Renal cortex interstitium (tissue), 11 donors: ENCODE data around the gene CDCA4. TPM values are rescaled to one million over a fixed set of nuclear protein-coding genes. Genes with fewer than 3 reads are reported as not detected.
A peak's percentile ranks its signal among the peaks of the same experiment; 100 is the strongest.

Experiments
- DNase-seq, 11 donors: peaks; one replicate each; pipeline ENCODE4 v3.0.0-alpha.2; 2013; ENCODE audit warnings: low read depth in 9 of 11, low spot score in 4 of 11; ENCODE audit errors: extremely low read depth in 1 of 11
- polyA plus RNA-seq, 3 donors: library from polyadenylated mRNA; unstranded; fragments of 120-200 nt; gene quantifications; one replicate each; pipeline ENCODE4 v1.2.1, GENCODE V29; 2013; ENCODE audit not compliant: insufficient read length in 3 of 3

Gene CDCA4
- polyA plus RNA-seq, 3 donors: 18.3 to 26.7 (median 19.3) TPM

DNA sequence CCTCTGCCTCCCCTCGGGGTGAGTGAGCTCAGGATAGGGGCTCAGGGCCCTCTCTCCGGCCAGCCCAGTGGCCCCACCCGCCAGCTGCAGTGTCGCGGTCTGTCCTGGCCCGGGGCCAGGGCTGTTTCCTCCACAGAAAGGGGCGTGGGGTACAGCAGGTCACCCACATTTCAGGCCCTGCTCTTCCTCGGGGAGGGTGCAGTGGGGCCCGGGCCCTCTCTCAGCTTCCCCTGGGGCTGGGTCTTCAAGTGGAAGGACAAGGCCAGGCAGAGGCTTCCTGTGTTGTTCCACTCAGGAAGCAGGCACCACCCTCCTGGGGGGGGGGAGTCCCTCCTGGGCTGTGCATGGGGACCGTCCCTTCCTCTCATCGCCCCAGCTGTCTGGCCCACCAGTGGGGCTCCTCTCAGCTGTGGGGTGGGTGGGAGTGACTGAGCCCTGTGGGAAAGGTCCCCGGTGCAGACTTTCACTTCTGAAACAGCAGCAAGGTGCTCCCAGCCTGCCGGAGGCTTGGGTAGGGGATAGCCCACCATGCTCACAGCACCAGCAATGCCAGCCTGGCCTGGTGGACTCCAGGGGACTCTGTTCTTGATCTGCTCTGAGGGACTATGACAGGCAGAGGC lies 40.7 kb upstream of the CDCA4 start:
- no peak for DNase-seq

- DNase-seq: no peak
Observed at GRCh38 chr14:105060751-105061427, 40.0 kb upstream of the CDCA4 start.

DNA sequence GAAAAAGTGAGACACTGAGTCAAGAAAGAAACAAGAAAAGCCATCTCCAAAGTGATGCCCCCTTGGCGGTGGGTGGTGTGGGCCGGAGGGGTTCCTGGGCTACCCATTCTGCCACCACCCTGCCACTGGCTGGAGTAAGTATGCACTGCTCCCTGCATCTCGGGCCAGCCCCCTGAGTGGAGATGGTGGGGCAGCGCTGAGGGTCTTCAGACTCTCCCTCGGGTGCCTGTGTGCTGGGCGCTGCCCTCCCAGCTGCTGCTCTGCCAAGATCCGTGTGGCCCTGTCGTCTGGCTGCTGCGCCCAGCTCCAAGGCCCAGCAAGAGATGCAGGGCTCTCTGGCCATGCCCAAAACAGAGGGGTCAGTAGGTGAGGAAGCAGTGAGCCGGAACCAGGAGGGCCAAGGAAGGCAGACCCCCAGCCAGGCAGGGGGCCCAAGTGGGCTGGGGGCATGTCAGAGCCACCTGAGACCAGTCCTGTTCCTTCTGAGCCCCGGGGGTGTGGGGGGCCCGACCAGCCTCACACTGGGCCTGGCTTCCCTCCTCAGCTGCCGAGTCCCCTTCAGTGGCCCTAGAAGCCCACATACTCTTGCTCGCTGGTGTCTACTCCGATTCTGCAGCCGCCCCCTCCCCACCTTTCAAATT lies 39.2 kb upstream of the CDCA4 start:
- DNase-seq: no peak

DNA sequence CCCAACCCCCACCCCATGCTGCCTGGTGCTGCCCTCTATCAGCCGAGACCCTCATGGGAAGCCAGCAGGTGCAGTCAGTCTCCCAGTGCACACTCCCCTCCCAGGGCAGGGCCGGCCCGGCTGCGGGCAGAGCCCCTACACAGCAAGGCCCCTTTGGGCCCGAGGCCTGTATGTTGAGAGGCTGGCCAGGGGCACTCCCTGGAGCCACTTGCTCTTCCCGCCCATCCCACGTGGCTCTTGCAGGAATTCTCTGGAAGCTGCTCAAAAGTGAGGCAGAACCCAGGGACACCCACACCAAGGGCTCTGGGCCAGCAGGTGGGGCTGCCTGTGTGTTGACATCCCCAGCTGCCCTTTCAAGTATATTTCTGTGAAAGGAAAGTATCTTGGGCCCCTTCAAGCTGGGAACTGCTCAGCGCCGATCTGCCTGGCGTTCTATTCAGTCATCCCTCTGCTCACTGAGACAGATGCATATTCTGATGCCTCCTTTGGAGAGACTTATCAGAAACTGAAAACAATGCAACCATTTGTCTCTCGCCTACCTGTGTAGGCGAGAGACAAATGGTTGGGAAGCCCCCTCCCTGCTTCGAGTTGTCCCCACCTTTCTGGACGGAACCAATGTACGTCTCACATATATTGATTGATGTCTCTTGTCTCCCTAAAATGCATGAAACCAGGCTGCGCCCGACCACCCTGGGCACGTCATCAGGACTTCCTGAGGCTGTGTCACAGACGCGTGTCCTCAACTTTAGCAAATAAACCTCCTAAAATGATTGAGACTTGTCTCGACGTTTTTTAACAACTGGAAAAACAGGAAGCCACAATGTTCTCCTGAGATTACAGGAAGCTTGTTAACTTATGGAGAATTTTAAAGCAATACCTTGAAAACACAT lies 38.4 kb upstream of the CDCA4 start:
- no peak for DNase-seq

DNA sequence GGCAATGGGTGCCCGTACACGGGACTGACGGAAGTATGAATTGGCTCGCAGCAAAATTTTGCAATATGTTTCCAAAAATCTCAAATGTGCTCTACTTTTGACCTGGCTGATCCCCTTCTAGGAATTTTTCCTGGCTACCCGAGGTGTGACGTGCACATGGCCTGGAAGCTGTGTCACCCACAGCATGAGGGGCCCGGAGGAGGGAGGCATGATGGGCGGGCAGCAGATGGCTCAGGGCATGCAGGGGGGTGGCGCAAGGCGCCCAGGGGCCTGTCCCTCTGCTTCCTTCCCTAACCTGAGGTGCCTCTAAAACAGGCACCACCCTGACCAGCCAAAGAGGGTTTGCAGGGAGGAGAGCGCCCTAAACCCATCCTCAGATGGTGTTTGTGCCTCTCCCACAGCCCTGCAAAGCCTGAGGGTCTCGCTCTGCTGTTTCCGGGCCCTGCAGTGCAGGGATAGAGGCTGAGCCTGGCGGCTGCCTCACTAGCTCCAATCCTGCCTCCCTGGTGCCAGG lies 37.7 kb upstream of the CDCA4 start:
- DNase-seq: no peak

DNA sequence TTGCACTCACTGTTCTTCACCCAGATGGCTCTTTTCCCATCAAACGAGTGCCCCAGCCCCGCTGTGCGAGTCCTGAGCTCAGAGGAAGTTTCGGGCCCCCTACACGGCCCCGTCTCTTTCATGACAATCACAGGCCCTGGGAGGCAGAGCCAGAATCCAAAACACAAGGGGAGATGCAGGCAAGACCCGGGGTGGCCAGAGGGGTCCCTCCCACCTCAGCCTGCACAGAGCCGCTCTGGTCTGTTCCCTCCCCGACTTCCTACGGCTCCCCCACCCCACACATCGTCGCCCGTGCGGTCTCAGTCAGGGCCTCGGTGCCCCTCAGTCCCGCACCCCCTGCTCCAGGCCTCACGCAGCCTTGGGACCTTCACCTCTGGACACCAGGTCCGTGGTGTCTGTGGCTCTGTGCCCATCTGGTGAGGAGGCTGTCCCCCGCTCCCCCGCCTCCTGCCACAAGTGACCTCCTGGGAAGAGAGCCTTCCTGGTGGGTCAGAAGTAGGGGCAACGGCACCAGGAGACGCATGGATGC lies 35.5 kb upstream of the CDCA4 start:
- DNase-seq: no peak

- no peak for DNase-seq
Observed at GRCh38 chr14:105055736-105056302, 34.9 kb upstream of the CDCA4 start.

DNA sequence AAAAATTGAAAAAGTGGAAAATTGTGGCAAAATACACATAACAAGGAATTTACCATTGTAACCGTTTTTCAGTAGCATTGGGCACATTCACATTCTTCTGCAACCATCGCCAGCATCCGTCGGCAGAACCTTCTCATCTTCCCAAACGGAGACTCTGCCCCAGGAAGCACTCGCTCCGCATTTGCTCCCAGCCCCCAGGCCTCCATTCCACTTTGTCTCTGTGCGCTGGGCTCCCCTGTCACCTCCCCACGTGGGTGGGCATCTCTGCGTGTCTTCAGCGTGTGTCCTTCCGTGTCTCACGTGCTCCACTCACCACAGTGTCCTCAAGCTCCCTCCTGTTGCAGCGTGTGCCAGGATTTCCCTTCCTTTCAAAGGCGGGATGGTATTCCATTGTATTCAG lies 34.5 kb upstream of the CDCA4 start:
- DNase-seq: no peak

GRCh38 chr14:105053996-105054395 lies 33.1 kb upstream of the CDCA4 start:
- no peak for DNase-seq

GRCh38 chr14:105053421-105053820 lies 32.5 kb upstream of the CDCA4 start:
- DNase-seq: no peak

GRCh38 chr14:105052110-105052458 lies 31.2 kb upstream of the CDCA4 start:
- no peak for DNase-seq

DNA sequence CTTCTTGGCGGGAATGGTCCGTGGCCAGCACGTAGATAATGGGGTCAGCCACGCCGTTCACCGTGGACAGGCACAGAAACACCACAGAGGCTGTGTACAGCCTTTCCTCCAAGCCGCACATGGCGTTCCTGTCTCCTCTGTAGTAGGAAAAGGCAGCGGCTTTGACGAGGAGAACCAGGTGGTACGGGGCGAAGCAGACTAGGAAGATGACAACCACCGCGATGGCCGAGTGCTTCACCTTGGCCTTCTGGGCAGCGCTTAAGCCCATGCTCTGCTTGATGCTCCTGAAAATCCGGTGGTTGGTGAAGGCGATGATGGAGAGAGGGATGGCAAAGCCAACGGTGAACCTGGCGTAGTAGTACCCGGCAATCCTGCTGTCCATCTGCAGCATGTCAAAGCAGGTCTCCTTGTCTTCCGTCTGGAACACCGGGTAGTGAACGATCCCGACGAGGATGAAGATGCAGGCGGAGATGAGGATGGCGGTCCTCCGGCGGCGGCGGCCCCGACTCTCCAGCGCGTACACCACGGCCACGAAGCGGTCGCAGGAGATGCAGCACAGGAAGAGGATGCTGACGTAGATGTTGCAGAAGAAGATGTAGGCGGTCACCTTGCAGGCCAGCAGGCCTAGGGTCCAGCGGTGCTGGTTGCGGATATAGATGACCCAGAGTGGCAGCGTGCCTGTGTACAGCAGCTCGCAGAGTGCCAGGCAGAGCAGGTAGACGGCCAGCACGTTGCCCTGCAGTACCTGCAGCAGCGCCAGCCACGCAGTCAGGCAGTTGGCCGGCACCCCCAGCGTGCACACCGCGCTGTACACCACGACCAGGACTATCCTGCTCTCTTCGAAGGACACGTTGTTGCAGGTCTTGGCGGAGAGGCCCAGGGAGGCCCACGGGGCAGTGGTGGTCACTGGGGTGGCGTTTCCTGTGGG lies 30.6 kb upstream of the CDCA4 start:
- no peak for DNase-seq

GRCh38 chr14:105050551-105050897 lies 29.6 kb upstream of the CDCA4 start:
- DNase-seq: peak in 1 of 11 donors; percentile 31

- no peak for DNase-seq
Observed at GRCh38 chr14:105049753-105050550, 29.1 kb upstream of the CDCA4 start.

DNA sequence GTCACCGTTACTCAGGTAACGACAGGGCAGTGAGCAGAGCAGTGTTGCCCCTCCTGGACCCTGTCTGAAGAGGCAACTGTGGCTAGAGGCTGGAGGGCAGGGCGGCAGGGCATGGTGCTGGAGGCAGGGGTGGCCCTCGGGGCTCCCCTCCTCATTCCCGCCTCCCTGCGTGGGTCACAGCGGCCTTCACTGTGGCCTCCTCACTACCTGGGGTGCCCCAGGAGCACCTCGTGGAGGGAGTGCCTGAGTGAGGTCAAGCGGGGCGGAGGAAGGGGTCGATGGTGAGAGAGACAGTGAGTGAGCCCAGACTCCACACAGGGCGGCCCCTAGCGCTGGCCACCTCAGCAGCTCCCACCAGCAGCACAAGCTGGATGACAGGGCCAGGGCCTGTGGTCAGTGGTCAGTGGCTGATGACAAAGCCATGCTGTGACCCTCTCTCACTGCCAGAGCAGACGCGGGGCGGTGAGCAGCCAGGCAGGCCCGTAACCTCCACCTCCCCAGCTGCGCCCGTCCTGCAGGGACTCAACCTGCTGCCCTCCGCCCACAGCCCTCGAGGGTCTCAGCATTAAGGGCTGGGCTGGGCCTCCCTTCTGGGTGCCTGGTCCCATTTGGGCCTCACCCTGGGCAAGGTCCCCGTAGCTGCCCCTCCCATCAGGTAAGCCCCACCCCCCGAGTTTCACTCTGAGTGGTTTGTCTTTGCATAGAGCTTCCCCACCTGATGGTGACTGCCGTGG lies 26.6 kb upstream of the CDCA4 start:
- no peak for DNase-seq

GRCh38 chr14:105046891-105047282 lies 26.0 kb upstream of the CDCA4 start:
- no peak for DNase-seq
